GM18858 (cell line): ENCODE data around the gene GPR84.
"Not testable (repeated sequence)": the region's sequence is repeated elsewhere in the genome, so short reads cannot be mapped to it uniquely, and the experiment has no call there.

Experiments used
- ATAC-seq: cut with Tn5 transposase; IDR thresholded peaks from one replicate; pipeline ENCODE4 v1.9.1; 2021; ENCODE audit not compliant: unreplicated experiment

The GPR84 gene

GRCh38 chr12:54356951-54357356 is 7.3 kb downstream of the GPR84 start:
- ATAC-seq, result no peak

DNA sequence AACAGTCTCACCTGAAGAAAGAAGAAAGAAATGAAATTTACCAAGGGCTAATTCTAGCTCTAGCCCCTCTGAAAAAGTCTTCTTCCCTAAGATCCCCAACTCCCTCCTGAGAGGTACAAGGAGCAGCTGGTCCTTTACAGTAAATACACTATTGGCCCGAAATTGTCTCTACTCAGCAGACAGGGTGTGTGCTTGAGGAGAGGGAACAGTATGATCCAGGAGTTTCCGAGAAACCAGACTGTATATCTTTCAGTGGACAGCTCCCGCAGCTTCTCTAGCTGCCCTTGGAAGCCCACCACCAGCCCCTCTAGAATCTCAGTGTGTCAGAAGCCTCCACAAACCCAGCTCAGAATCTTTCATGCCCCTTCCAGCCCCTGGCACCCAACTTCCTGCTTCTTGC is 8.1 kb downstream of the GPR84 start:
- no peak for ATAC-seq

DNA sequence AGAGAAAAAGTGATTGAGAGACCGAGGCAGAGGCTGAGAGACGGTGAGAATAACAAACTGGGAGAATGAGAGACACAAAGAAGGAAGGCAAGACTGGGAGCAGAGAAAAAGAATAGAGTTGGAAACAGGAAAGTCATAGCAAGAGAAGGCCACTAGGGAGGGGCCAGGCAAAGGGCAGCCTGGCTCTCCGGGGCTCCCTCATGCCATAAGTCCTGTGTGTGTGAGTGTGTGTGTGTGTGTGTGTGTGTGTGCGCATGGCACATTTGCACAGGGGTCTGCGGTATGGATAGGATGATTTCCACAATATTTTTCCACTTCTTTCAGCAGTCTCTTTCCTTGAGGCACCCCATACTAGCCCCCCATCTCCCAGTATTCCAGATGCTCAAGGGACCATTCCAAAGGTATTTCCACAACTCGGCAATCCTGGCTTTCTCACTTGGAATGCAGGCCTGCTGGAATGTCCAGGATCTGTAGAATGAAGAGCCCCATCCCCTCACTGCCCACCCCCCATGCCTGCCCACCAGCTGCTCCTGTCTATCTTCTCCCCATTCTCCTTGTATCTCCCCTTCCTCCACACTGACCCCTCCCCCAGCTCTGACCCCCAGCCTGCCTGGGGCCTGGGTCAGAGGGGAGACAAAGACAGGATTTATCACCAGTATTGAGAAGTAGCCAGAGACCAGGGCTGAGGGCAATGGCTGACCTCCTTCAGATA is 9.0 kb downstream of the GPR84 start:
- ATAC-seq, result no peak

- not testable (repeated sequence) for ATAC-seq
Observed at GRCh38 chr12:54354271-54354670, 10.0 kb downstream of the GPR84 start.

- no peak for ATAC-seq
Observed at GRCh38 chr12:54352891-54353874, 11.1 kb downstream of the GPR84 start.

DNA sequence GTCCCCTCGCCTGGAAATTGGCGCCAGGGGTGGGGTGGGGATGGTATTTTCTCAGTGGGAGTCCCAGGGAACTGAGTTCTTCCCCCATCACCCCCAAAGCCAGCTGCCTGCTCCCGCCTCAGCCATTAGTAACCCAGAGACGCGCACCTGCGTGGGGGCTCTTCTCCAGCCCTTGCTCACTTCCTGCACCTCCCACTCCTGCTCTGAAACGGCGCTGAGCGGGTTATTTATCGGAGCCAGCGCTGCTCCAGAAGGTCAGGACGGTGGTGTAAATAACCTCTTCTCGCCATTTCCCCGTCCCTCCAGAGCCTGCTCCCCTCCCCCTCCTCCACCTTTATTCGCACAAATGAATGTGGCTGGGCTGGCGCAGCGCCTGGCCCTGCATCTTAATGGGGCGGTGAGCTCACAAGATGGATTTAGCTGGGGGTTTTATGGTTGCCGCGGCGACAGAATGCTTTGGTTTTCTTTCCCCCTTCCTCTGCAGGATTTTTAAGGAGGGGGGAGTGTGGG is 12.2 kb downstream of the GPR84 start:
- ATAC-seq, result no peak

- no peak for ATAC-seq
Observed at GRCh38 chr12:54351341-54351740, 12.9 kb downstream of the GPR84 start.

DNA sequence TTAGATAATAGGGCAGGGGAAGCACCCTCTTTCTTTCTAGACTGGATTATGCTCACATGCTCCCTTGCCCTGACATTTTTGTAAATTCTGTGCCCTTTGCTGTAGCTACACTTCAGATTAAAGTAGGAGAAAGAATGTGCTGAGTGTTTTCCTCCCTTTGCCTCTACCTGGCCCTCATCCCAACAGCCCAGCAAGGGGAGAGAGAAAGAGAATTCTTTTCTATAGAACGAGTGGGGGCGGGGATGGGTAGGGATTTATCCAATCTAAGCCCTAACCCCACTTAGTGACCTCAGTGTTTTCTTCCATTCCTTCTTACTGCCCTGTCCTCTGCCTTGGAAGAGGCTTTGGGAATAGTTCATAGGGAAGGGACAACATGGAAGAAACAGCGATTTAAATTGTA is 13.5 kb downstream of the GPR84 start:
- ATAC-seq, result no peak

- ATAC-seq, result no peak
Observed at GRCh38 chr12:54349679-54350078, 14.6 kb downstream of the GPR84 start.

DNA sequence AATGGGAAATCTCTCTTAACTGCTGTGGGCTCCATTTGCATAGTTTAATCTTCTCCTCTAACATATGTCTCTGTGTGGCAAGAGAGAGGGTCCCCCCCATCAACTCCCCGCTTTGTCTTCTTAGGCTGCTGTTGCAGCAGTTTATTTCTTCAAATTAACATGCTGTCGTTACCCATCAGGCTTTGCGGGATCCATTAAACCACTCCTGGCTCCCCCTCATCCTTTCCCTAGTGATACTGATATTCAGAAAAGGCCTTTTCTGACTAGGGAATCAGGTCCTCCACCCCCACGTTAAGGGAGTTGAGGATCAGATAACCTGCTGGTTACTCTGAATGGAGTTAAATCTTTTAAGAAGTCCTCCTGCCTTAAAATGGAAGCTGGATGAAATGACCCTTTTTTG is 15.2 kb downstream of the GPR84 start:
- ATAC-seq, result no peak

DNA sequence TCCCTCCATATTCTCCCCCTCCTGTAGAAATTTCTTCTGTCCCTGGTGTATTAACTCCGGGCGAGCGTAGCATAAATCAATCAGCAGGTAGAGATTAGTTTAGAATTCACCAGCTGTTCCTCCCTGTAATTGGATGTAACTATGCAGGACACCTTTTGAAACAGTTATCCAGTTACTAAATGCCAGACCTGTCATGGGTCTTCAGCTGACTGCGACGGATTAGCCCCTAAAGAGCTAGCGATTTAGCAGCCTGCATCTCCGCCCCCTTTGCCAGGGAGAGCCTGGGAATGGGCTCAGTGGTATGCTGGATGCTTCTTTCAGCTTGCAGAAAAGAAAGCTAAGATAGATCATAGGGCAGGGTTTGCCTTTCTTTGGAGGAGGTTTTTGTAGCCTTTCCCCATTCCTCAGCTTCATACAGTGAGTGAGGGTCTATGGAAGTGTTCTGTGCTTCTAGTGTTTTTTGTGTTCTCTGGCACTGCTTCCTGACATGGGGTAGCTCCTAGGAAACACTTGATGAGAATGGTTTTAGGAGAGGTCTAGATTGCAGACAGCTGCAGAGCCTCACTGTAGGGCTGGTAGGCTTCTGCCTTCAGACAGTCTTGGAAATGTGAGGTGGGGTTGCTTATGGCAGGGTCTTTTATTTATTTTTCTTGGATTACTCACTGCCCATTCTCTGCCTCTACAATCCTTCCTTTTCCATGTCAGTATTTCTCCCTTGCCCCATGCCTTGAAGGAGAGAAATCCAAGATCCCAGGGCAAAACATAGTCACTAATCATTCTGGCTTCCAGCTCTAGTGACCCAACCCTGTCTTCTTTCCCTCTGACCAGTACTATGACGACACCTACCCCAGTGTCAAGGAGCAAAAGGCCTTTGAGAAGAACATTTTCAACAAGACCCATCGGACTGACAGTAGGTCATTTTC is 22.6 kb downstream of the GPR84 start:
- no peak for ATAC-seq

- ATAC-seq, result no peak
Observed at GRCh38 chr12:54340846-54341245, 23.4 kb downstream of the GPR84 start.

GRCh38 chr12:54338698-54339296 is 25.5 kb downstream of the GPR84 start:
- ATAC-seq, result no peak

GRCh38 chr12:54337854-54338650 is 26.2 kb downstream of the GPR84 start:
- ATAC-seq, result no peak

GRCh38 chr12:54337280-54337842 is 26.9 kb downstream of the GPR84 start:
- ATAC-seq, result no peak

DNA sequence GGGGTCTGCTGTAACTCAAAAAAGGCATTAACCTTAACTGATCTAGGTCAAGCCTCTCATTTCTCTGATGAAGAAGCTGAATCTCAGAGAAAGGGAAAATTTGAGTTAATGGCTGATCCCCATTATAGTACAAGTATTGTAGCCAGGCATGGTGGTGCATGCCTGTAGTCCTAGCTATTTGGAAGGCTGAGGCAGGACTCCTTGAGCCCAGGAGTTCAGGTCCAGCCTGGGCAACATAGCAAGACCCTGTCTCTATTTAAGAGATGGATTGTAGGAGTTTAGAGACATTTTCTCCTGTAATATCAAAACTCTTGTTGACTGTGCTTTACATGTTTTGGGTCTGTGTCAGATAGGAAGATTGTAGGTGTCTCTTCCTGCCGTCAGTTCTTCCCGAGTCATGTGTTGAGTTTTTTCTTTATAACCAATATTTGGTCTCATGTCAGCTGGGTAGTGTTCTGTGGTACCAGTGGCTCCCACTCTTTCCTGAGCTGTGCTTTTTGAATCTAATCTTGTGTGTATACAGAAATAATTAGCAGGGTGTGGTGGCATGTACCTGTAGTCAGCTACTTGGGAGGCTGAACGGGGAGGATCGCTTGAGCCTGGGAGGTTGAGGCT is 30.8 kb downstream of the GPR84 start:
- ATAC-seq, result no peak

- ATAC-seq, result no peak
Observed at GRCh38 chr12:54331461-54331860, 32.8 kb downstream of the GPR84 start.

GRCh38 chr12:54330442-54330841 is 33.8 kb downstream of the GPR84 start:
- ATAC-seq, result no peak

- ATAC-seq, result no peak
Observed at GRCh38 chr12:54329759-54330158, 34.5 kb downstream of the GPR84 start.
